ENCODE measurements around the gene SIGLEC1. TPM values are rescaled to one million over a fixed set of nuclear protein-coding genes. Genes with fewer than 3 reads are reported as not detected.

SIGLEC1 gene
- total RNA-seq, 4 donors from 2014 or later, result 1.0 to 7.9 (median 3.4) TPM

DNA sequence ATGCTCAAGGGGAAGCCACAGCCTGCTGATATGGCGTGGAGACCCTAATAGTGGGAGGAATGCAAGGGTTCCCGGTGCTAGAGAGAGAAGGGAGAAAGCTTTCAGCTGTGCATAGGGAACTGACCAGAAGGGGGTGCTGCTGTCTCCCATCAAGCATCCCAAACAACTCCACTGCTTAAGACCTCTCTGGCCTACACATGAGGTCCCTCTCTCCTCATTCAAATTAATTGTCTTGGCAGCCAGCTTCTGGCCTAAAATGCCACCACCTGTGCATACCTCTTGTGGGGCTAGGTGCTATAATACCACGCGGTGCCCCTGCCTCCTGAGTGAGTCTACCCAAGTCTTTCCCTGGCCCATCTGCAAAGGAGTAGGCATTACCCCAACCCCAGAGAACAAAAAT, 40.7 kb upstream of the SIGLEC1 start:
- peak; percentile 62 to 73 for DNase-seq
- Histone ChIP-seq H3K4me3 (no peak overlapping the region), H3K4me1 (no peaks in the 10 kb centered on the region), H3K9me3 (no peaks in the 10 kb centered on the region), H3K27me3 (no peaks in the 10 kb centered on the region), H3K27ac (peak overlapping the region in 1 of 2 donors; percentile 42), H3K36me3 (no peaks in the 10 kb centered on the region)
- intact Hi-C loops (cut with DNase I; ENCODE audit: low total_unique reads), result no loop called here
- no peak for TF ChIP-seq POLR2A (IDR thresholded peaks at IDR 0.05)
- TF ChIP-seq, protein P1, sequence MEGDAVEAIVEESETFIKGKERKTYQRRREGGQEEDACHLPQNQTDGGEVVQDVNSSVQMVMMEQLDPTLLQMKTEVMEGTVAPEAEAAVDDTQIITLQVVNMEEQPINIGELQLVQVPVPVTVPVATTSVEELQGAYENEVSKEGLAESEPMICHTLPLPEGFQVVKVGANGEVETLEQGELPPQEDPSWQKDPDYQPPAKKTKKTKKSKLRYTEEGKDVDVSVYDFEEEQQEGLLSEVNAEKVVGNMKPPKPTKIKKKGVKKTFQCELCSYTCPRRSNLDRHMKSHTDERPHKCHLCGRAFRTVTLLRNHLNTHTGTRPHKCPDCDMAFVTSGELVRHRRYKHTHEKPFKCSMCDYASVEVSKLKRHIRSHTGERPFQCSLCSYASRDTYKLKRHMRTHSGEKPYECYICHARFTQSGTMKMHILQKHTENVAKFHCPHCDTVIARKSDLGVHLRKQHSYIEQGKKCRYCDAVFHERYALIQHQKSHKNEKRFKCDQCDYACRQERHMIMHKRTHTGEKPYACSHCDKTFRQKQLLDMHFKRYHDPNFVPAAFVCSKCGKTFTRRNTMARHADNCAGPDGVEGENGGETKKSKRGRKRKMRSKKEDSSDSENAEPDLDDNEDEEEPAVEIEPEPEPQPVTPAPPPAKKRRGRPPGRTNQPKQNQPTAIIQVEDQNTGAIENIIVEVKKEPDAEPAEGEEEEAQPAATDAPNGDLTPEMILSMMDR (IDR thresholded peaks at IDR 0.05), result peak; percentile 65 to 72 (median 67)

DNA sequence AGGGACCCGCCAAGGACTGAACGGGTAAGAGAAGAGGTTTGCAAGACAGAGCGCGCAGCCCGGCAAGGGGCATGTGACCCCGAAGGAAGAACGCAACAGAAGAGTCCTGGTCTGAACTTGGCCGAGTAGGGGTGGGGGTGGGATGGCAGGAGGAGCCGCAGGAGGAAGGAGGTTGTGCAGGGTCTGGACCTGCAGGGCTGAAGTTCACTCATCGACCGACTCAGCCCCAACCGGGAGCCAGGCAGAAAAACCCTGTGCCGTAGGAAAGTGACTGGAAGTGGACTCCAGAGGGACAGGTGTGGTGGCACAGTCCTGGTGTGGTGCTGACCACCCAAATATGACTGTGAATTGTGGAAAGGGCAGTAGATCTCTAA, 40.0 kb upstream of the SIGLEC1 start:
- no peak overlapping the region for H3K27ac ChIP-seq
- H3K27me3 ChIP-seq, result no peaks in the 10 kb centered on the region
- DNase-seq, result no peak
- H3K36me3 ChIP-seq, result no peaks in the 10 kb centered on the region
- H3K9me3 ChIP-seq, result no peaks in the 10 kb centered on the region
- TF ChIP-seq, protein P1 (IDR thresholded peaks at IDR 0.05), result no peak
- no peak for TF ChIP-seq POLR2A (IDR thresholded peaks at IDR 0.05)
- intact Hi-C loops (cut with DNase I; ENCODE audit: low total_unique reads), result no loop called here
- no peaks in the 10 kb centered on the region for H3K4me1 ChIP-seq
- no peak overlapping the region for H3K4me3 ChIP-seq

DNA sequence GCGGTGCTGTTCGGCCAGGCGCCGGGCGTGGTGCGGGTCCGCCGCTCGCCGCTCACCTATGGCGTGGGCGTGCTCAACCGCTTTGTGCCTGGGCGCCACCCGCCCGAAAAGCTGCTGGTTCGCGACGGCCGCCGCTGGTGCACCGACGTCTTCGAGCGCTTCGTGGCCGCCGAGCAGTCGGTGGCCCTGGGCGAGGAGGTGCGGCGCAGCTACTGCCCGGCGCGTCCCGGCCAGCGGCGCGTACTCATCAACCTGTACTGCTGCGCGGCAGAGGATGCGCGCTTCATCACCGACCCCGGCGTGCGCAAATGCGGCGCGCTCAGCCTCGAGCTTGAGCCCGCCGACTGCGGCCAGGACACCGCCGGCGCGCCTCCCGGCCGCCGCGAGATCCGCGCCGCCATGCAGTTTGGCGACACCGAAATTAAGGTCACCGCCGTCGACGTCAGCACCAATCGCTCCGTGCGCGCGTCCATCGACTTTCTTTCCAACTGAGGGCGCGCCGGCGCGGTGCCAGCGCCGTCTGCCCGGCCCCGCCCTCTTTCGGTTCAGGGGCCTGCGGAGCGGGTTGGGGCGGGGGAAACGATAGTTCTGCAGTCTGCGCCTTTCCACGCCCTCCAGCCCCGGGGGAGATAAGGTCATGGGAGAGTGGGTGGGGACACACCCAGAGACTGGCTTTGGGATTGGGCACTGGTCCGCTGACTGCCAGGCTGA, 39.4 kb upstream of the SIGLEC1 start:
- intact Hi-C loops (cut with DNase I; ENCODE audit: low total_unique reads), result no loop called here
- TF ChIP-seq, protein P1 (IDR thresholded peaks at IDR 0.05), result no peak
- TF ChIP-seq POLR2A (IDR thresholded peaks at IDR 0.05), result no peak
- Histone ChIP-seq H3K36me3 (no peaks in the 10 kb centered on the region), H3K4me1 (no peaks in the 10 kb centered on the region), H3K27me3 (no peaks in the 10 kb centered on the region), H3K4me3 (no peak overlapping the region), H3K9me3 (no peaks in the 10 kb centered on the region), H3K27ac (no peak overlapping the region)
- no peak for DNase-seq

DNA sequence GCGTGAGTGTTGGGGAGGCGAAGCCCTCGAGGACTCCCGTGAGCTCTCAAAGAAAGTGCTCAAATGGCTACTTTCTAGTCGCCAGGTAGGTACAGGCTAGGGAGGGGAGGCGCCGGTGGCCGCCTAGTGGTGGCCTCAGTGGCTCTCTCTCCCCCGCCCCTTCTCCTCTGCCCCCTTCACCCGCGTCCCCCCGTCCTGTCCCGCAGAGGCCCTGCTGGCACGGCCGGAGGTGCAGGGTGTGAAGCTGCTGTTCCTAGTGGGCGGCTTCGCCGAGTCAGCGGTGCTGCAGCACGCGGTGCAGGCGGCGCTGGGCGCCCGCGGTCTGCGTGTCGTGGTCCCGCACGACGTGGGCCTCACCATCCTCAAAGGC, 38.9 kb upstream of the SIGLEC1 start:
- TF ChIP-seq, protein P1 (IDR thresholded peaks at IDR 0.05), result no peak
- no peak for TF ChIP-seq POLR2A (IDR thresholded peaks at IDR 0.05)
- no peaks in the 10 kb centered on the region for H3K36me3 ChIP-seq
- intact Hi-C loops (cut with DNase I; ENCODE audit: low total_unique reads), result no loop called here
- H3K27me3 ChIP-seq, result no peaks in the 10 kb centered on the region
- H3K4me3 ChIP-seq, result no peak overlapping the region
- no peaks in the 10 kb centered on the region for H3K4me1 ChIP-seq
- DNase-seq, result no peak
- H3K27ac ChIP-seq, result no peak overlapping the region
- H3K9me3 ChIP-seq, result no peaks in the 10 kb centered on the region

DNA sequence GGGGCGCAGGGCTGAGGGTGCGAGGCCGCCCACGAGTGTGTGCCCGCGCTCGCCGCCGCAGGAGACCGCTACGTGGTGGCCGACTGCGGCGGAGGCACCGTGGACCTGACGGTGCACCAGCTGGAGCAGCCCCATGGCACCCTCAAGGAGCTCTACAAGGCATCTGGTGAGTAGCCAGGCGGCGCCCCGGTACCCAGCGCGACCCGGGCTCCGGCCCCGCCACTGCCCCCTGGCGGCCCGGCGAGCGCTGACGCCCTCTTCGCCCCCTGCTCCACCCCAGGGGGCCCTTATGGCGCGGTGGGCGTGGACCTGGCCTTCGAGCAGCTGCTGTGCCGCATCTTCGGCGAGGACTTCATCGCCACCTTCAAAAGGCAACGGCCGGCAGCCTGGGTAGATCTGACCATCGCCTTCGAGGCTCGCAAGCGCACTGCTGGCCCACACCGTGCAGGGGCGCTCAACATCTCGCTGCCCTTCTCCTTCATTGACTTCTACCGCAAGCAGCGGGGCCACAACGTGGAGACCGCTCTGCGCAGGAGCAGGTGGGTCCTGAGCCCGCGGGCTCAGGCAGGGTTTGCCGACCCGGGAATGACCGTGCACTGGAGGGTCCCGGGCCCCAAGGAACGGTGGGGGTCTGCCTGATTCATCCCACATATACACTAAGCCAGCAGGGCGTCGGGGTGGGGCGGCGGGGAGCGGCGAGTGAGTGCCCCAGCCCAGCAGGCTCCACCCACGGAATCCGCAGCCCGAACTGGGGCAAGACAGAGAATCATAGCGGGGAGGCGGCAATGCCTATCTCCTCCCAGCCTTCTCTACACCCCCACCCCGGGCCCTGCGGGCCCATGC, 37.5 kb upstream of the SIGLEC1 start:
- no peaks in the 10 kb centered on the region for H3K36me3 ChIP-seq

More for the DNA sequence above, 37.5 kb upstream of the SIGLEC1 start:
- Histone ChIP-seq H3K27me3 (no peaks in the 10 kb centered on the region), H3K27ac (no peak overlapping the region), H3K9me3 (no peaks in the 10 kb centered on the region), H3K4me3 (no peak overlapping the region), H3K4me1 (no peaks in the 10 kb centered on the region)
- intact Hi-C loops (cut with DNase I; ENCODE audit: low total_unique reads), result no loop called here
- DNase-seq, result no peak
- TF ChIP-seq POLR2A (IDR thresholded peaks at IDR 0.05), result no peak
- TF ChIP-seq, protein P1 (IDR thresholded peaks at IDR 0.05), result peak in 3 of 4 experiments; percentile 8 to 35 (median 26)
